Astrocyte of the cerebellum (primary cell): ENCODE data around the gene DLGAP1.

Source experiments
- DNase-seq: peaks from one replicate; pipeline ENCODE4 v3.0.0-alpha.2; 2011; ENCODE audit warnings: low read depth
- H3K4me3 ChIP-seq: 2 replicates; pipeline ENCODE4 v1.5.1; 2011; ENCODE audit warnings: mild to moderate bottlenecking, low read depth, low read length, moderate library complexity
- in situ Hi-C: cut with HindIII; loops from 2 replicates; pipeline ENCODE4 v1.10.0; 2017; ENCODE audit warnings: low sequenced_read_pairs
- TF ChIP-seq, protein P1 (sequence below): IDR thresholded peaks from 2 replicates; pipeline ENCODE4 v1.5.1; 2012; ENCODE audit warnings: low read length, low read depth, moderate library complexity, mild to moderate bottlenecking; ENCODE audit errors: missing control alignments

The DLGAP1 gene

DNA sequence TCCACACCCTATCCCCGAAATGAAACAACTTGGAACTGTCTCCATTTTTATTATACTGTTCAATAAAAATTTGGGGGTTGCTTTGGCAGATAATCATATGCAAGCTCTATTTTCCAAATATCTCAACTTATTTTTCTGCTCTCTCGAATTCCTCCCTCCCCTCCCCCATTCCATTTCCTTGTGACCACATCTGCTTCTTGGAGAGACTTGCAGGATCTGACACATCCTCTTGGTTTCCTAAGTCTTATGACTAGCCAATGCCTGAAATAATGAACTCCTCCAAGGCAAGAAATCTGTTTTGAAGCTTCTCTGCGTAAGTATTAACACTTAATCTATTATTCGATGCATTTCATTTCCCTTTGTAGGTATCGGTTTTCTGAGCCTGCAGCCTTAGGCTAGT is 989.1 kb downstream of the DLGAP1 start:
- in situ Hi-C loops = no loop called here
- H3K4me3 ChIP-seq = no peak overlapping the region
- no peak for DNase-seq
- TF ChIP-seq, protein P1, sequence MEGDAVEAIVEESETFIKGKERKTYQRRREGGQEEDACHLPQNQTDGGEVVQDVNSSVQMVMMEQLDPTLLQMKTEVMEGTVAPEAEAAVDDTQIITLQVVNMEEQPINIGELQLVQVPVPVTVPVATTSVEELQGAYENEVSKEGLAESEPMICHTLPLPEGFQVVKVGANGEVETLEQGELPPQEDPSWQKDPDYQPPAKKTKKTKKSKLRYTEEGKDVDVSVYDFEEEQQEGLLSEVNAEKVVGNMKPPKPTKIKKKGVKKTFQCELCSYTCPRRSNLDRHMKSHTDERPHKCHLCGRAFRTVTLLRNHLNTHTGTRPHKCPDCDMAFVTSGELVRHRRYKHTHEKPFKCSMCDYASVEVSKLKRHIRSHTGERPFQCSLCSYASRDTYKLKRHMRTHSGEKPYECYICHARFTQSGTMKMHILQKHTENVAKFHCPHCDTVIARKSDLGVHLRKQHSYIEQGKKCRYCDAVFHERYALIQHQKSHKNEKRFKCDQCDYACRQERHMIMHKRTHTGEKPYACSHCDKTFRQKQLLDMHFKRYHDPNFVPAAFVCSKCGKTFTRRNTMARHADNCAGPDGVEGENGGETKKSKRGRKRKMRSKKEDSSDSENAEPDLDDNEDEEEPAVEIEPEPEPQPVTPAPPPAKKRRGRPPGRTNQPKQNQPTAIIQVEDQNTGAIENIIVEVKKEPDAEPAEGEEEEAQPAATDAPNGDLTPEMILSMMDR = no peak

DNA sequence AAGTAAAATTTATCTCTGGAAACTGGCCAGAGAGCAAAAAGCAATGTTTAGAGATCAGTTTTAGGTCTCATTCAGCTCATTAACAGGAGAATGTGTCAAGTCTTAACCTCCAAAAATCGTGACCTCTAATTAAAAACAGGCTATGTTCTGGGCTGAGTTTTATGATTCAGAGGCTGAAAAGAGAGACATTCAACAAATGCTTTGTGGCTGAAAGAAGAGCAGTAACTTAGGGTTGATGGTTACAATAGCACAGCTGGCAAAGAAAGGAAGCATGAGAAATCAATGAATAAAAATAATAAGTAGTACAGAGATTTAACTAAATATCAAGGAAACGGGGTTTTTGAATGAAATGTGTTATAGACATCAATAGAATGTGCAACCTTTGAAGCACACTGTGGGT is 992.1 kb downstream of the DLGAP1 start:
- no peak overlapping the region for H3K4me3 ChIP-seq
- in situ Hi-C loops = no loop called here
- no peak for DNase-seq
- TF ChIP-seq, protein P1 = no peak

DNA sequence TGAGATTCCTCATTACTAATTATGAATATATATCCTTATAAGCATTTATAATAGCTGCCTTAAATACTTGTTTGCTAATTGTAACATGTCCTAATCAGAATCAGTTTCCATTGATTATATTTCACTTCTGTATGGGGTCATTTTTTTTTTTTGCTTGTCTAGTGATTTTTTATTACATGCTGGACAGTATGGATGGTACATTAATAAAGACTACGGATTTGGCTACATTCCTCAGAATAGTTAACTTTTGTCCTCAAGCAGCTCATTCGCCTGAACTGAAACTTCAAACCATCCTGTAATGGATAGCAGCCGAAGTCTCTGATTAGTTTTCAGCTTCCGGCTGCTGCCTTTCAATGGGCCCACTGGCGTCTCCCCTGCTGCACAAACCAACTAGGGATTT is 993.4 kb downstream of the DLGAP1 start:
- in situ Hi-C loops = no loop called here
- no peak overlapping the region for H3K4me3 ChIP-seq
- TF ChIP-seq, protein P1 = no peak

DNA sequence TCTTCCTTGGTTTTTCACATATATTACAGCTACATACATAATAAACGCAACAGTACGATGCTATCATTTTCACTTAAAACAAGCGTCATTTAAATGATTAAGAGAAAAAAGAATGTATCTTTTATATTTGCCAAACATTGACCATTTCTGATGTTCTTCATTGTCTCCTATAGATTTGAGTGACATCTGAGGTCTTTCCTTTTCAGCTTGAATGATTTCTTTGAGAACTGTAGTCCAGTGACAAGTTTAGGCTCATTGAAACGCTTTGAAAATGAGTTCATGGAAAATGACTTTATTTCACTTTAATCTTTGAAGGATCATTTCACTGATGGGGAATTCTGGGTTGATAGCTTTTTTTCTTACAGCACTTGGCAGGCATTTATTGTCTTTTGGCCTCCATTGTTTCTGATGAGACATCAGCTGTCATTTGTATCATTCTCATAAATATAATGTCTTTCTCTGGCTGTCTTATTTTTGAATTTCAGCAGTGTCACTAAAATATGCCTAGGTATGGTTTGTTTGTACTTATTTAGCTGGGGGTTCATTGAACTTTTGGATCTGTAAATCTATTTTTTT is 994.2 kb downstream of the DLGAP1 start:
- no peak overlapping the region for H3K4me3 ChIP-seq

More for the DNA sequence above, 993.4 kb downstream of the DLGAP1 start:
- DNase-seq = no peak

DNA sequence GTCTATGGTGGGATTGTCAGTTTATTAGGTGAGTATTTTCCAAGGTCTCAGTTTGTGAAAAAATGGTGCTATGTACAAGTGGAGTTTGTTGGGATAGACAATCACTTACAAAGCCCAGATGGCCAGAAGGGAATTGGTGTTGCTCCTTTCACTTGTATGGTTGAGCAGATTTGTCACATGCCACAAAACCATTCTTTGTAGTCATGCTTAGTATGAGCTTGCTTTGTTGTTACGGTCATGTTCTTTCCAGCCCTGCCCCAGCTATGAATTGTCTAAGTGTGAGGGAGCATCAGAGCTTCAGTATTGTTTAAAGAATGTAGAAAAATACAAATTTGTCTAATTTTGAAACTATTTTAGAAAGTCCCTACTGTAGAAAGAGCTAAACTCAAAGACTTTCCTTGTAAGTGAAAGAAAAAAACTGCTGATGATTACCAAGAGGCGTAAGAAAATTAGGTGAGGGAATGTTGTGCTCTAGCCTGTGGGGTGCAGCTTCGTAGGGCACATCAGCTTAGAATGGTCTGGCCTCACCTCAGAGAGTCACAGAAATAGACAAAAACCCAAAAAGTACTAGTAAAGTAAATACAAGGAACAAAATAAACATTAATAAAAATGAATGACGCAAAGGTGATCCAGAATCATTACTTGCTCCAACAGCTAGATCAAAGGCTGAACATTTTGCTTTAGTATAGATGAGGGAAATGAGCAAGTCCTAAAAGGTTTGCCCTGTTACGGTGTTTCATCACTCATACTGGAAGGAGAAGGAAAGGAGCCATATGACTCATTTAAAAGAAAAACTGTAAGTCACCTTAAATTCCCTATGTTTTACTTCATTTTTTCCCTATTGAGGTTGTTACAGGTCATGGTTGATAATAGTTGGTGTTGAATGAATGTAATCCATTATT is 995.9 kb downstream of the DLGAP1 start:
- TF ChIP-seq, protein P1 = no peak
- DNase-seq = no peak
- in situ Hi-C loops = no loop called here
- H3K4me3 ChIP-seq = no peak overlapping the region

More for the DNA sequence above, 994.2 kb downstream of the DLGAP1 start:
- in situ Hi-C loops = no loop called here
- TF ChIP-seq, protein P1 = no peak
- no peak for DNase-seq

DNA sequence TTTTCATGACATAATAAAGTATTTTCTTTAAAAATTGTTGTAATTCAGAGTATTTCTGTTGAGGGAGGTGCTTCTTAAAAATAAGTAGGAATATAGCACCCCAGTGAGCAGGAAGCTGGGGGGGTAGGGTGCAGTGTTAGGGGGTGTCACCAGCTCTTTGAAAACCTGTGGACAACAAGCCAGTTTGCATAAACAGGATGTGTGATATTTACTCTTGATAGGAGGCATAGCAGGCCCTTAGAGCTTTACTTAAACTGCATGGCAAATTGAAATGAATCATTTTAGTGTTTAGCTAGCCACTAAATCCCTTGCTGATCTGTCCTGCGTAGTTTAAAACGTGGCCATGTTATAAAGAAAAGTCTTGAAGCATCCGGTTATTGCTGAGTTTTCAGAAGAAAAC is 996.7 kb downstream of the DLGAP1 start:
- DNase-seq = no peak
- in situ Hi-C loops = no loop called here
- TF ChIP-seq, protein P1 = no peak
- H3K4me3 ChIP-seq = no peak overlapping the region
